ENCODE data around the gene PRKAG2. TPM values are rescaled to one million over a fixed set of nuclear protein-coding genes. Genes with fewer than 3 reads are reported as not detected.
"Not testable (repeated sequence)": the region's sequence is repeated elsewhere in the genome, so short reads cannot be mapped to it uniquely, and the experiment has no call there.

Gene PRKAG2
- total and polyA plus RNA-seq, 2 experiments from 2014 or later, result 17.0 to 19.5 TPM

- Histone ChIP-seq H3K9me3 (ENCODE audit: low read depth) (no peaks in the 10 kb centered on the region), H3K4me2 (ENCODE audit: unreplicated experiment) (no peak overlapping the region), H3K79me2 (ENCODE audit: insufficient read depth) (no peaks in the 10 kb centered on the region), H3K36me3 (ENCODE audit: low read depth) (no peaks in the 10 kb centered on the region), H3K27me3 (replicated peaks; ENCODE audit: insufficient read depth) (no peaks in the 10 kb centered on the region), H3K4me1 (ENCODE audit: insufficient read depth) (peaks cover 24% of the 10 kb centered on the region), H3F3A (ENCODE audit: insufficient read depth) (no peaks in the 10 kb centered on the region; the same call in 1 of the 2 replicates), H2AFZ (no peak overlapping the region), H3K9ac (no peak overlapping the region), H3K4me3 (no peak overlapping the region), H3K27ac (no peak overlapping the region), H3K9me2 (ENCODE audit: insufficient read depth) (no peaks in the 10 kb centered on the region), H4K20me1 (ENCODE audit: insufficient read depth) (no peaks in the 10 kb centered on the region)
- in situ Hi-C loops (cut with MboI), result loop anchor here (25.0 kb wide), 1 partner anchor 391 kb away; no protein-coding TSS in a partner anchor
- WGBS, 2 experiments (ENCODE audit: low coverage in 1 of 2, low lambda C conversion rate in 2 of 2, missing lambda C conversion rate in 2 of 2), result 96 to 98% methylated on average over 19 of the region's 19 CpGs
- no peak for TF ChIP-seq EZH2phosphoT487 (IDR thresholded peaks at IDR 0.05; ENCODE audit: insufficient read depth, low read depth)
- no peak for TF ChIP-seq EZH2 (IDR thresholded peaks at IDR 0.05; ENCODE audit: insufficient read depth, poor library complexity, severe bottlenecking)
- DNase-seq, result no peak
Measured at GRCh38 chr7:151752816-151753595, 123.9 kb downstream of the PRKAG2 start.

- Histone ChIP-seq H3K79me2 (ENCODE audit: insufficient read depth) (no peaks in the 10 kb centered on the region), H3K27me3 (replicated peaks; ENCODE audit: insufficient read depth) (no peaks in the 10 kb centered on the region), H2AFZ (no peak overlapping the region), H3K9me3 (ENCODE audit: low read depth) (no peaks in the 10 kb centered on the region), H3K4me3 (no peak overlapping the region), H3F3A (ENCODE audit: insufficient read depth) (peaks cover 8% of the 10 kb centered on the region; the same call in 1 of the 2 replicates), H3K4me2 (ENCODE audit: unreplicated experiment) (no peak overlapping the region), H3K27ac (no peak overlapping the region), H4K20me1 (ENCODE audit: insufficient read depth) (no peaks in the 10 kb centered on the region), H3K36me3 (ENCODE audit: low read depth) (no peaks in the 10 kb centered on the region), H3K4me1 (ENCODE audit: insufficient read depth) (peaks cover 23% of the 10 kb centered on the region), H3K9ac (no peak overlapping the region), H3K9me2 (ENCODE audit: insufficient read depth) (no peaks in the 10 kb centered on the region)
- WGBS, 2 experiments (ENCODE audit: low coverage in 1 of 2, low lambda C conversion rate in 2 of 2, missing lambda C conversion rate in 2 of 2), result 96 to 98% methylated on average over 8 of the region's 8 CpGs
- no peak for DNase-seq
- TF ChIP-seq EZH2 (IDR thresholded peaks at IDR 0.05; ENCODE audit: insufficient read depth, poor library complexity, severe bottlenecking) (no peak), EZH2phosphoT487 (IDR thresholded peaks at IDR 0.05; ENCODE audit: insufficient read depth, low read depth) (no peak)
- in situ Hi-C loops (cut with MboI), result loop anchor here (25.0 kb wide), 1 partner anchor 390 kb away; no protein-coding TSS in a partner anchor
Measured at GRCh38 chr7:151752037-151752436, 124.9 kb downstream of the PRKAG2 start.

- Histone ChIP-seq H3K27ac (no peak overlapping the region), H3K36me3 (ENCODE audit: low read depth) (no peaks in the 10 kb centered on the region), H3K9ac (no peak overlapping the region), H3K4me3 (no peak overlapping the region), H3F3A (ENCODE audit: insufficient read depth) (peaks cover 23% of the 10 kb centered on the region), H3K79me2 (ENCODE audit: insufficient read depth) (no peaks in the 10 kb centered on the region), H3K27me3 (replicated peaks; ENCODE audit: insufficient read depth) (no peaks in the 10 kb centered on the region), H3K9me2 (ENCODE audit: insufficient read depth) (no peaks in the 10 kb centered on the region), H3K9me3 (ENCODE audit: low read depth) (no peaks in the 10 kb centered on the region), H3K4me2 (ENCODE audit: unreplicated experiment) (no peak overlapping the region), H4K20me1 (ENCODE audit: insufficient read depth) (no peaks in the 10 kb centered on the region), H2AFZ (no peak overlapping the region), H3K4me1 (ENCODE audit: insufficient read depth) (peaks cover 29% of the 10 kb centered on the region)
- TF ChIP-seq EZH2 (IDR thresholded peaks at IDR 0.05; ENCODE audit: insufficient read depth, poor library complexity, severe bottlenecking) (no peak), EZH2phosphoT487 (IDR thresholded peaks at IDR 0.05; ENCODE audit: insufficient read depth, low read depth) (no peak)
- in situ Hi-C loops (cut with MboI), result no loop called here
- no peak for DNase-seq
- 92% methylated on average over 14 to 15 of the region's 15 CpGs for WGBS, 2 experiments (ENCODE audit: low coverage in 1 of 2, low lambda C conversion rate in 2 of 2, missing lambda C conversion rate in 2 of 2)
Measured at GRCh38 chr7:151748733-151749132, 128.2 kb downstream of the PRKAG2 start.

- in situ Hi-C loops (cut with MboI); H3K4me3 ChIP-seq; H3K4me2 ChIP-seq (ENCODE audit: unreplicated experiment); H3K79me2 ChIP-seq (ENCODE audit: insufficient read depth); H3K9ac ChIP-seq; H3K9me3 ChIP-seq (ENCODE audit: low read depth); H3K27ac ChIP-seq; H3K9me2 ChIP-seq (ENCODE audit: insufficient read depth); H3K27me3 ChIP-seq (replicated peaks; ENCODE audit: insufficient read depth); H4K20me1 ChIP-seq (ENCODE audit: insufficient read depth); DNase-seq; H2AFZ ChIP-seq; H3K36me3 ChIP-seq (ENCODE audit: low read depth): not testable (repeated sequence)
- 85 to 87% methylated on average over 5 of the region's 5 CpGs for WGBS, 2 experiments (ENCODE audit: low coverage in 1 of 2, low lambda C conversion rate in 2 of 2, missing lambda C conversion rate in 2 of 2)
- H3F3A ChIP-seq (ENCODE audit: insufficient read depth), result peaks cover 23% of the 10 kb centered on the region
- H3K4me1 ChIP-seq (ENCODE audit: insufficient read depth), result peaks cover 29% of the 10 kb centered on the region
Measured at GRCh38 chr7:151748021-151748420, 128.9 kb downstream of the PRKAG2 start.
